NCI-H1092 (cell line): ENCODE data around the gene CAMK1D.

Experiments used
- DNase-seq: peaks from one replicate; lab custom pipeline; 2025; lab: John Stamatoyannopoulos, UW

CAMK1D gene

DNA sequence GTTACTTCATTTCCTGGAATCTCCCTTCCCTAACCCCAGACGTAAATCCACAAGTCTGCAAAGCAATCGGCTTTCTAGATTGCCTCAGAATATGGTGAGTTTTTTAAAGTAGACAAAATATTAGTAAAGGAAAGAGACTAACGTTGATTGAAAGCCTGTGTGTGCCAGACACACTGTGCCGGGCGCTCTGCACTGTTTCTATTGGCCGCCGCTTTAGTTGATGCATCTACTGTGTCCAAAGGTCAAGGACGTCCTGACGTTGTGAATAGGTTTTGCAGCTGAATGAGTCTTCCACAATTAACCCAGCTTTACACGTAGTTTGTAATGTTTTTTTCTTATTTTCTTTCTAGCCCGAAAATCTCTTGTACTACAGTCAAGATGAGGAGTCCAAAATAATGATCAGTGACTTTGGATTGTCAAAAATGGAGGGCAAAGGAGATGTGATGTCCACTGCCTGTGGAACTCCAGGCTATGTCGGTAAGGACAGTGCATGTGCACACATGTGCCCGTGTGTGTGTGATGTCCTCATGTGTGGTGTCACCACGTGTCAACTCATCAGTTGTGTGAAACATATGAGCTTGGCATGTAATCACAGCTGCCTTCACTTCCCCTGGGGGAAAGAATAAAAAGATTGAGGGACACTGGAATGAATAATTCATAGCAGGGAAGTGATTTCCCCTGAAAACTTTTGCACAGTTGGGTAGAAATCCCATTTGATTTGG lies 420.1 kb downstream of the CAMK1D start:
- DNase-seq: no peak

DNA sequence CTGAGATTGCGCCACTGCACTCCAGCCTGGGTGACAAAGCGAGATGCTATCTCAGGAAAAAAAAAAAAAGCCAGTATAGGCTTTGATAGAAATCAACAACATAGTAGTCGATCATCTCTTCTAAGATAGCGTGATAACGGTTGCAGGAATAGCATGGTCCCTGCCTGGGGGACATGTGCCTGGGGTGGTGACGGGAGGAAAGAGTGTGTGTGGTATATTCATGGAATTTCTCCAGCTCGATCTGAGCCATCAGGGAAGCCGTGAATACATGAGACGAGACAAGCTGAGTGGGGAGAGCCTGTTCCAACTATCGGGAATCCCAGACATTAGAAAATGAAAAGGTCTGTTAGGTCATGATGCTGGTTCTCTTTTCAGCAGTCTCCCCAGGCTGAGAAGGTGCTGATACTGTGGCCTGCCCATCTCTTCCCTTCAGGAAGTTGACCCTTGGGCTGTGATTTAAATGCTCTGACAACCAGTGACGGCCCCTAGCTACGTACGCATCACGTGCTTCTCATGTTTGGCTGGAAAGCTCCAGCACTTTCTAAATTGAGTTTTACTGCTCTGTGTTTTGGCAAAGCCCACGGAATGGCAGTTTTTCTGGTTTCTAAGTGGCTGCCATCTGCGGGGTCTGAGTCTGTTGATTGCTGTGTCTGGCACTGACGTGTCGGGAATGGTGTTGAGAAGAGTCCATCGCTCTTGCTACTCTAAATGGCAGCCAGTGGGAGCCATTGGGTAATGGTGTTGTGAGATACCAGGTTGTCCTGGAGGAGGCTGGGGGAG lies 422.8 kb downstream of the CAMK1D start:
- DNase-seq: no peak

GRCh38 chr10:12772797-12773587 lies 423.6 kb downstream of the CAMK1D start:
- no peak for DNase-seq

- no peak for DNase-seq
These were observed 425.0 kb downstream of the CAMK1D start for GRCh38 chr10:12774204-12774894.

- no peak for DNase-seq
These were observed 428.7 kb downstream of the CAMK1D start for GRCh38 chr10:12777840-12778585.

DNA sequence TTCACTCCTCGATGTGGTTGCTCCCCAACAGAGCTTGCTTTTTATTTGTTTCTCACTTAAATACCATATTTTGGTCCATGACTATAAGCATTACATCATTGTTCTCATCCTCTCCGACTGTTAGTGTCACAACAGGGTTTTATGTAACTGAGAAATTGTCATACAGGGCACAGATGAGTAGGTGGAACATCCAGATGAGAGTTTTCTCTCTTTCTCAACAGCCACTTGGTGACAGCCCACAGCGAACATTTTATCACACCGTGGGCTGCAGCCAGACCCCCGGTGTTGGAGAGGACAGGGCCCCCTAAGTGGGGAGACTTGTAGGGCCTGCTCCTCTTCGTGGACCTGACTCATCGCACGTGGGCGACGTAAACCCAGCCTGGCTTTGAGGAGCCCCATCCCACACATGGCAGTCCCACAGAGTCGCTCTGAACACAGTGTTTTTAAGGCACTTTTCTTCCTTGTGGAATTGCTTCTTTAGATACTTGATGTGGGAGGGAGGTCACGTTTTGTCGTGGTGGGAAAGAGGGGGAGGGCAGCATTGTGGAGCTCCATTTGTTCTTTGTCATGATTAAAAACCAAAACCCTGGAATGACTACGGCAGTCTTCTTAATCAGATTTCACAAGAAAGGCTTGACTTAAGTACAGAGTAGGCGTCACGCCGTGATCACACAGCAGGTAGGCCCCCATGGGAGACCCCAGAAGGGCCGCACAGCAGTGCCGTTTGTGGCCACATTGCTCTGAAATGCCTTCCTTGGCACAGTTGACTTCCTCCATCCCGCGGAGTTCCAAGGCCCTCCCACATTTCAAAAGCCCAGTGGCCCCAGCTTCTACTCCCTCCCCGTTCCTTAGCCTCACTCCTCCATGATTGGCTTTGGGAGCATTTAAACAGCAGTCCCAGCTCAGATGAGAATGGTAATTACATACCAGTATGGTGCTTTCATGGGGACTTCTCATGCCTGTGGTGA lies 431.6 kb downstream of the CAMK1D start:
- DNase-seq: no peak

DNA sequence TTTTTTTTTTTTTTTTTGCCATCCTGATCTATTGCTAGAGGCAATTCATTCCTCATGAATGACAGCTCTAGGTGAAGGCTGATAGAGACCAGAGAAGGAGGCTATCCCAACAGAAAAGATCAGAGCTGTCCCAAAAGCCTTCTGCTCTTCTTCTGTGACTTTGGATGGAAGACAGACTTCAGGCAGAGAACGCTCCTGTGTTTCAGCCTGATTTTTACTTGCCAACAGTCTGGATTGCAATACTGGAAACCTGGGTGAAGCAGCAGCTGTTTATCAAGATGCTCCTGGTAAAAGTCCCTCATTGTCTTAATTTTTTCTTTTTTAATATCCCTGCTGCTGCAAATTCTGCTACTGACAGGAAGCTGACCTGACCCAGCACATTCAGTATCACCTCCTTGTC lies 432.6 kb downstream of the CAMK1D start:
- no peak for DNase-seq

DNA sequence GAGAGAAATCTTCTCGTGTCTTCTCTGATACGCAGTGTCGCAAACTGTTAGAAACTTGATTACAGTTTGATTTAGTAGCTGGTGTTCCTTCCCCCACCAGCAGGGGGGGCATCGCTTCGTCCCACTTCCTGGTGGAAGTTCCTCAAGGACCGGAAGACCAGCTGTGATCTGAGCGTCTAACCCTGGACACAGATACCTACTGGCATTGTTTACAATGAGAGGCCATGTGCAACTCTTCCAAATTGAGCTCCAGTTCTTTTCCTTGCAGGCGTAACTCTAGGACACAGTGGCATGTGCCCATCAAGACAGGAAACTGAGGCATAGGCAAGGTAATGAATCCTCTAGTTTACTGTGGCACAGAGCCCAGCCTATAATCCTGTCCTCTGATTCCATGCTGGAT lies 433.2 kb downstream of the CAMK1D start:
- DNase-seq: no peak

- DNase-seq: no peak
These were observed 433.9 kb downstream of the CAMK1D start for GRCh38 chr10:12783293-12783692.

GRCh38 chr10:12784646-12785045 lies 435.3 kb downstream of the CAMK1D start:
- no peak for DNase-seq

DNA sequence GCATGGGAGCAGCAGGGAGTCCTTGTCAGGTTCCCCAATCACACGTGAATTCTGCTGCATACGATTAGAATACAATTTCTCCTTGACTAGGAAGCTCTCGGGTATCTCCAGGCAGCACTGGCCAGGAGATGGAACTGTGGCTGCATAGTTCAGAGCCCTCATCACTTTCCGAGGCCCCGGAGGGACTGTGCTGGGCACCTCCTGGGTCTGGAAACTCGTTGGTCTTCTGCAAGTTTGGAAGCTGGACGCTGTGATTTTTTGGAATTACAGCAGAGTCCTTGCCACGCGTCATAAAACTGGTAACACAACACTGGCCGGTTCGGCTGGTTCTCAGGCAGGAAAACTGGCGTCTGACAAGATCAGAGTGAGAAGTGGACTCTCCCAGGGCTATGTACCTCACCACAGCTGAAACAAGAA lies 436.1 kb downstream of the CAMK1D start:
- no peak for DNase-seq

GRCh38 chr10:12787297-12787696 lies 437.9 kb downstream of the CAMK1D start:
- DNase-seq: no peak

GRCh38 chr10:12788277-12788676 lies 438.9 kb downstream of the CAMK1D start:
- no peak for DNase-seq

DNA sequence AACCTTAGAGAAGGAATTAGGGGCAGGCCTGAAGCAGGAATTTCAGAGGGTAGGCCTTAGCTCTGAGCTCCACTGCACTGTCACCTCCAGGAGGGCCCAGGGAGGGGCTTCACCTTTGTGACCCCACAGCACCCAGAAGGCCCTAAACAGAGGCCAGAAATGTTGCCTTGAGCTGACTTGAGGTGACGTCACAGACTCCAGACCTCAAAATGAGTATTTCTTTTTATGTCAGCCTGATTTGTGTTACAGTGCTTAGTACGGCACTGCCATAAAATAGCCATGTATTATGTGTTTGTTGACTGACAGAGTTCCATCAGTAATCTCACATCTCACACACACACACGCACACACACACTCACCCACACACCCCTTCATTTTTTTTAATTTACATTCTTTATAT lies 440.9 kb downstream of the CAMK1D start:
- no peak for DNase-seq

- no peak for DNase-seq
These were observed 442.4 kb downstream of the CAMK1D start for GRCh38 chr10:12791728-12792127.

DNA sequence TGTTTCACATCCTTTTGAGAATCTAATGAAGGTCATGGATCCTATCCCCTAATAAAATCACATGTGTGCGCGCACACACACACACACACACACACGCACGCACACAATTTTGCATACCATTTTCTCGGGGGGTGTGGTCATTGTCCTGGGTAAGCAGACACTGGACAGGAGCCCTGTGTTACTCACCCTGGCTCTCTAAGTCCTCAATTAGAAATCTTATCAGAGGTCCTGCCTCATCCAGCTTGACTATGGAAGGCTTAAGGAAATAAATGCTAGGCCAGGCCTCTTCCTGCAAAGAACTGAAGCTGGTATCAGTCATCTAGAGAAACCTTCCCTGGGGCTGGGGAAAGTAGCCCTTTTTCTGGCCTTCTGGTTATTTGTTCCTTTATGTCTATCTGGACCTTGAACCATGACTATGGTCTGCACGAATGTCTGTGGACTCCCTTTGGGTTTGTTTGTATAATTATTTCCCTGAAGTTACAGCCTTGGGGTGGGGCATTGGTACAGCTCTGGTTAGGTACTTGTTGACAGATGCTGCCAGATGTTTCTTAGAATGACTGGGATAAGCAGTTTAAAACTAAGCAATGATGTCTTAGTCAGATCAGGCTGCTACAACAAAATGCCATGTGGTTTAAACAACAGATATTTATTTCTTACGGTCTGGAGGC lies 443.7 kb downstream of the CAMK1D start:
- no peak for DNase-seq

GRCh38 chr10:12795315-12796110 lies 446.2 kb downstream of the CAMK1D start:
- DNase-seq: no peak

- DNase-seq: no peak
These were observed 447.2 kb downstream of the CAMK1D start for GRCh38 chr10:12796401-12797160.
